Endothelial cell of umbilical vein (primary cell): ENCODE data around the gene CTXN2. TPM values are rescaled to one million over a fixed set of nuclear protein-coding genes. Genes with fewer than 3 reads are reported as not detected.
A peak's percentile ranks its signal among the peaks of the same experiment; 100 is the strongest.

ENCODE experiments used
- BruUV-seq: library from RNA; stranded (reverse); fragments of 400-500 nt; replicated peaks from 2 replicates; lab custom pipeline; 2021; lab: Mats Ljungman, UMichigan
- CTCF ChIA-PET: fragments of 300-600, 350-600 bp; sonication (Branson Sonifier 250); formaldehyde crosslinking; loops from one replicate; lab custom pipeline; 2021; ENCODE audit warnings: antibody characterized with exemption, inconsistent platforms; lab: Charles Lee
- POLR2A ChIA-PET: fragments of 300-600, 350-600 bp; sonication (Branson Sonifier 250); formaldehyde crosslinking; loops from one replicate; lab custom pipeline; 2021; ENCODE audit warnings: antibody characterized with exemption, inconsistent platforms; lab: Charles Lee
- DNase-seq: peaks from one replicate; pipeline ENCODE4 v3.0.0-alpha.2; 2011; ENCODE audit warnings: low read depth, low spot score
- FAIRE-seq: peaks from 2 replicates; lab custom pipeline; 2011; peaks lifted over from hg19 to GRCh38; lab: Jason Lieb, UNC
- H2AFZ ChIP-seq: 2 replicates; pipeline ENCODE4 v1.6.0; 2012; ENCODE audit warnings: low read depth, low read length, control low read depth, inconsistent platforms
- H3K27ac ChIP-seq: 2 replicates; pipeline ENCODE4 v1.5.1; 2011; ENCODE audit warnings: low read depth, mild to moderate bottlenecking, control low read depth, low read length, moderate library complexity; ENCODE audit not compliant: insufficient read depth
- H3K27me3 ChIP-seq, 2 experiments: 2 replicates each; pipeline versions ENCODE4 v1.6.0 to v1.6.1; 2011; ENCODE audit warnings: low read length in 2 of 2, mixed read lengths in 1 of 2; ENCODE audit not compliant: control insufficient read depth in 2 of 2, insufficient read depth in 2 of 2
- H3K36me3 ChIP-seq, 2 experiments: 2 replicates in 1 of 2; 3 replicates in 1 of 2; pipeline ENCODE4 v1.5.1; 2011; ENCODE audit warnings: low read length in 2 of 2, mild to moderate bottlenecking in 1 of 2, moderate library complexity in 1 of 2; ENCODE audit not compliant: control insufficient read depth in 2 of 2, insufficient read depth in 2 of 2; ENCODE audit errors: extremely low read depth in 1 of 2
- H3K4me1 ChIP-seq: 3 replicates; pipeline ENCODE4 v1.5.1; 2011; ENCODE audit warnings: mild to moderate bottlenecking, low read length; ENCODE audit not compliant: control insufficient read depth, insufficient read depth; ENCODE audit errors: extremely low read depth
- H3K4me2 ChIP-seq: 2 replicates; pipeline ENCODE4 v1.6.1; 2011; ENCODE audit warnings: low read length, control low read depth, mixed read lengths; ENCODE audit not compliant: insufficient read depth
- H3K4me3 ChIP-seq, 3 experiments: fragments of 200-600 bp in 1 of 3; sonication (generic), shearing (Covaris generic) in 1 of 3; replicated peaks in 1 of 3; 2 replicates each; pipeline ENCODE4 v1.5.1; 2011 to 2016; ENCODE audit warnings: control low read depth in 3 of 3, low read length in 3 of 3, mild to moderate bottlenecking in 2 of 3, inconsistent platforms in 1 of 3, low read depth in 1 of 3, moderate library complexity in 1 of 3; ENCODE audit not compliant: insufficient read depth in 1 of 3
- H3K79me2 ChIP-seq: 2 replicates; pipeline ENCODE4 v1.6.0; 2012; ENCODE audit warnings: low read length, inconsistent platforms; ENCODE audit not compliant: control insufficient read depth, insufficient read depth
- H3K9ac ChIP-seq: replicated peaks from 2 replicates; pipeline ENCODE3; 2011; ENCODE audit warnings: low read length, control low read depth; ENCODE audit not compliant: insufficient read depth; ENCODE audit errors: extremely low read depth
- H3K9me1 ChIP-seq: replicated peaks from 3 replicates; pipeline ENCODE4 v1.6.0; 2011; ENCODE audit warnings: mild to moderate bottlenecking, low read length; ENCODE audit not compliant: control insufficient read depth, insufficient read depth; ENCODE audit errors: extremely low read depth
- H3K9me3 ChIP-seq: replicated peaks from 2 replicates; pipeline ENCODE4 v1.5.1; 2012; ENCODE audit warnings: low read length, inconsistent platforms; ENCODE audit not compliant: control insufficient read depth, insufficient read depth
- H4K20me1 ChIP-seq: replicated peaks from 2 replicates; pipeline ENCODE3; 2011; ENCODE audit warnings: mild to moderate bottlenecking, low read length; ENCODE audit not compliant: control insufficient read depth, insufficient read depth; ENCODE audit errors: extremely low read depth
- EZH2 ChIP-seq: IDR thresholded peaks from 2 replicates; pipeline ENCODE4 v1.6.1; 2012; ENCODE audit warnings: borderline replicate concordance, low read depth, mild to moderate bottlenecking, moderate library complexity, low read length, inconsistent platforms; ENCODE audit not compliant: severe bottlenecking
- FOS ChIP-seq: IDR thresholded peaks from 2 replicates; pipeline ENCODE4 v1.6.1; 2011; ENCODE audit warnings: mild to moderate bottlenecking, low read length, moderate library complexity, borderline replicate concordance; ENCODE audit not compliant: insufficient read depth
- GATA2 ChIP-seq: IDR thresholded peaks from 2 replicates; pipeline ENCODE4 v1.7.0; 2011; ENCODE audit warnings: low read depth, mild to moderate bottlenecking, moderate library complexity, mixed read lengths, low read length; ENCODE audit not compliant: insufficient read length, insufficient read depth
- JUN ChIP-seq: IDR thresholded peaks from 2 replicates; pipeline ENCODE4 v1.6.1; 2011; ENCODE audit warnings: borderline replicate concordance, low read depth; ENCODE audit not compliant: insufficient read length, insufficient read depth
- MYC ChIP-seq: IDR thresholded peaks from one replicate; pipeline ENCODE4 v1.6.1; 2011; ENCODE audit warnings: mild to moderate bottlenecking, low read depth, low read length
- POLR2A ChIP-seq: IDR thresholded peaks from 2 replicates; pipeline ENCODE4 v1.6.1; 2012; ENCODE audit warnings: low read depth, mild to moderate bottlenecking, control low read depth, low read length
- dilution Hi-C: fragments of 300-500 bp; cut with MboI; formaldehyde crosslinking; loops from one replicate; pipeline ENCODE4 v1.15.0; 2019; ENCODE audit warnings: low sequenced_read_pairs; ENCODE audit not compliant: extremely low pct_ligation_motif_present
- intact Hi-C: fragments of 100-400 bp; cut with micrococcal nuclease; formaldehyde crosslinking; loops from one replicate; pipeline ENCODE4 v1.10.0; 2022
- polyA plus RNA-seq, 4 experiments: library from polyadenylated mRNA; depleted of rRNA in 3 of 4; stranded (reverse) in 3 of 4; unstranded in 1 of 4; fragments of >200 nt; gene quantifications; 2 replicates each; pipeline versions ENCODE4 v1.2.1 to v1.2.3, GENCODE V29; 2011 to 2012; ENCODE audit warnings: missing spikeins in 1 of 4
- total RNA-seq: library from RNA; stranded (reverse); gene quantifications from 2 replicates; pipeline ENCODE4 v1.2.3, GENCODE V29; 2021
- TF ChIP-seq, protein P1 (sequence below), 2 donors: IDR thresholded peaks; 1 replicate in 1 of 2; 2 replicates in 1 of 2; pipeline ENCODE4 v1.5.1; 2011; ENCODE audit warnings: low read length in 2 of 2, mild to moderate bottlenecking in 2 of 2, moderate library complexity in 2 of 2, control low read depth in 1 of 2, inconsistent platforms in 1 of 2, low read depth in 1 of 2; ENCODE audit not compliant: insufficient read depth in 1 of 2; ENCODE audit errors: extremely low read depth in 1 of 2
- TF ChIP-seq, protein P2 (sequence below): IDR thresholded peaks from 2 replicates; pipeline ENCODE4 v1.6.1; 2011; ENCODE audit not compliant: insufficient read depth, insufficient read length

CTXN2 gene
- total and polyA plus RNA-seq, 2 donors (not counting 3 experiments of a cell fraction or from before 2014, with no cell fraction given), result 0.01 TPM; not detected in 1

DNA sequence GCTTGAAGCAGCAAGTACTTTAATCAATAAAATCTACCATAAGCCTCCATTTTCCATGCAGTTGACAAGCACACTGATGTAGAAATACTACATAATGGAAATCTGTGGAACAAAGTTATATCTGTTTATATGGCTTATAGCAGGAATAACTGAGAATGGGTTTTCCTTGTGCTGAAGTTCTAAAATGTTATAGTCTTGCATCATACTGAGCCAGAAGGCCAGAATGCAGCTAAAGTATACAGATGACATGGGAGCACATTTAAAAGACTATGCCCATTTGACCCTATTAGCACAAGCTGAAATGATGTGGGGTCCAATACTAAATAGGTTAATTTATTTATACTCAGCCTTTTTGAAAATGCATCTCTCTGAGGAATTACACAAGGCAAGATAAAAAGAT lies 45.5 kb upstream of the CTXN2 start:
- no TSS peak for BruUV-seq
- Histone ChIP-seq H3K27ac (no peak overlapping the region), H2AFZ (no peak overlapping the region), H3K4me2 (no peak overlapping the region), H3K27me3 (no peaks in the 10 kb centered on the region), H3K9ac (no peak overlapping the region), H4K20me1 (no peaks in the 10 kb centered on the region), H3K79me2 (no peaks in the 10 kb centered on the region), H3K4me3 (no peak overlapping the region), H3K9me3 (no peaks in the 10 kb centered on the region), H3K4me1 (peaks cover 38% of the 10 kb centered on the region), H3K9me1 (no peaks in the 10 kb centered on the region), H3K36me3 (peaks cover 0 to 12% of the 10 kb centered on the region in 2 experiments)
- DNase-seq (no peak), FAIRE-seq (peak; percentile 31)
- TF ChIP-seq FOS (no peak), JUN (no peak), EZH2 (no peak), MYC (no peak), POLR2A (no peak), GATA2 (no peak)
- TF ChIP-seq, protein P1, sequence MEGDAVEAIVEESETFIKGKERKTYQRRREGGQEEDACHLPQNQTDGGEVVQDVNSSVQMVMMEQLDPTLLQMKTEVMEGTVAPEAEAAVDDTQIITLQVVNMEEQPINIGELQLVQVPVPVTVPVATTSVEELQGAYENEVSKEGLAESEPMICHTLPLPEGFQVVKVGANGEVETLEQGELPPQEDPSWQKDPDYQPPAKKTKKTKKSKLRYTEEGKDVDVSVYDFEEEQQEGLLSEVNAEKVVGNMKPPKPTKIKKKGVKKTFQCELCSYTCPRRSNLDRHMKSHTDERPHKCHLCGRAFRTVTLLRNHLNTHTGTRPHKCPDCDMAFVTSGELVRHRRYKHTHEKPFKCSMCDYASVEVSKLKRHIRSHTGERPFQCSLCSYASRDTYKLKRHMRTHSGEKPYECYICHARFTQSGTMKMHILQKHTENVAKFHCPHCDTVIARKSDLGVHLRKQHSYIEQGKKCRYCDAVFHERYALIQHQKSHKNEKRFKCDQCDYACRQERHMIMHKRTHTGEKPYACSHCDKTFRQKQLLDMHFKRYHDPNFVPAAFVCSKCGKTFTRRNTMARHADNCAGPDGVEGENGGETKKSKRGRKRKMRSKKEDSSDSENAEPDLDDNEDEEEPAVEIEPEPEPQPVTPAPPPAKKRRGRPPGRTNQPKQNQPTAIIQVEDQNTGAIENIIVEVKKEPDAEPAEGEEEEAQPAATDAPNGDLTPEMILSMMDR (IDR thresholded peaks at IDR 0.05; ENCODE audit: extremely low read depth in 1 of 2, insufficient read depth in 1 of 2, low read depth in 1 of 2, low read length in 2 of 2), result no peak
- TF ChIP-seq, protein P2, sequence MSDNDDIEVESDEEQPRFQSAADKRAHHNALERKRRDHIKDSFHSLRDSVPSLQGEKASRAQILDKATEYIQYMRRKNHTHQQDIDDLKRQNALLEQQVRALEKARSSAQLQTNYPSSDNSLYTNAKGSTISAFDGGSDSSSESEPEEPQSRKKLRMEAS, result no peak
- ChIA-PET CTCF (no interaction called here), POLR2A (no interaction called here)
- dilution Hi-C loops (no loop called here), intact Hi-C loops (no loop called here)
